ENCODE measurements around the gene CSF1.

DNA sequence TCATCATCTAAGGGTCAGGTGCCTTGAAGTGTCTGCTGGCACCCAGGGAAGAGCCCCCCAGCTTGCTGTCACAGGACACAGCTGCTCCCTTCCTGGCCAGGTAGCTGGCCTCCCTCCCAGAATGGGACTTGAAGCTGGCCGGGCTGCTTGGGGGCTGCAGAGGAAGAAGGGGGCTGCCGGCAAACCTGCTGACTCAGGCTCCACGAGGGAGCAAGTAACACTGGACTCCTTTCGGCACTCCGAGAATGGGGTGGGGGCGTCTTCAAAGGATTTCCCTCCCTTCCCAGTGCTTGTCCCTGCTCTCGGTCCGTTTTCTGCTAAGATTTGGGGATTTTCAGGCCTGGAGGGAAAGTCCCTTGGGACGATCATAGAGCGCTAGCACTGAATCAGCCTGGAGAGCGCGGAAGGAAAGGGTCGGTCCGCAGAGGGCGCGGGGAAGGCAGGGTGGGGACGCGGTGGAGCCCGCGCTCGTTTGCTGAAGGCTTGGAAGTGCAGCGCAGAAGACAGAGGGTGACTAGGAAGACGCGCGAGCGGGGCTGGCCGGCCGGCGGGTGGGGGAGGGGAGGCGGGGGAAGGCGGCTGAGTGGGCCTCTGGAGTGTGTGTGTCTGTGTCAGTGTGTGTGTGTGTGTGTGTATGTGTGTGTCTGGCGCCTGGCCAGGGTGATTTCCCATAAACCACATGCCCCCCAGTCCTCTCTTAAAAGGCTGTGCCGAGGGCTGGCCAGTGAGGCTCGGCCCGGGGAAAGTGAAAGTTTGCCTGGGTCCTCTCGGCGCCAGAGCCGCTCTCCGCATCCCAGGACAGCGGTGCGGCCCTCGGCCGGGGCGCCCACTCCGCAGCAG lies at the start of gene CSF1:
- TF ChIP-seq, protein P1, sequence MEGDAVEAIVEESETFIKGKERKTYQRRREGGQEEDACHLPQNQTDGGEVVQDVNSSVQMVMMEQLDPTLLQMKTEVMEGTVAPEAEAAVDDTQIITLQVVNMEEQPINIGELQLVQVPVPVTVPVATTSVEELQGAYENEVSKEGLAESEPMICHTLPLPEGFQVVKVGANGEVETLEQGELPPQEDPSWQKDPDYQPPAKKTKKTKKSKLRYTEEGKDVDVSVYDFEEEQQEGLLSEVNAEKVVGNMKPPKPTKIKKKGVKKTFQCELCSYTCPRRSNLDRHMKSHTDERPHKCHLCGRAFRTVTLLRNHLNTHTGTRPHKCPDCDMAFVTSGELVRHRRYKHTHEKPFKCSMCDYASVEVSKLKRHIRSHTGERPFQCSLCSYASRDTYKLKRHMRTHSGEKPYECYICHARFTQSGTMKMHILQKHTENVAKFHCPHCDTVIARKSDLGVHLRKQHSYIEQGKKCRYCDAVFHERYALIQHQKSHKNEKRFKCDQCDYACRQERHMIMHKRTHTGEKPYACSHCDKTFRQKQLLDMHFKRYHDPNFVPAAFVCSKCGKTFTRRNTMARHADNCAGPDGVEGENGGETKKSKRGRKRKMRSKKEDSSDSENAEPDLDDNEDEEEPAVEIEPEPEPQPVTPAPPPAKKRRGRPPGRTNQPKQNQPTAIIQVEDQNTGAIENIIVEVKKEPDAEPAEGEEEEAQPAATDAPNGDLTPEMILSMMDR (conservative IDR thresholded peaks at IDR 0.05; ENCODE audit: low read depth, low read length), result no peak
- no peak for TF ChIP-seq EZH2 (IDR thresholded peaks at IDR 0.05; ENCODE audit: borderline replicate concordance, low read depth, low read length, poor library complexity, severe bottlenecking)

Measured in A673 (cell line).